Keratinocyte (primary cell): ENCODE measurements around the gene RAI1. TPM values are rescaled to one million over a fixed set of nuclear protein-coding genes. Genes with fewer than 3 reads are reported as not detected.

Experiments
- DNase-seq: peaks from one replicate; pipeline ENCODE4 v3.0.0-alpha.2; 2011; ENCODE audit warnings: low read depth, missing footprints, low spot score
- FAIRE-seq: peaks from 2 replicates; lab custom pipeline; 2011; peaks lifted over from hg19 to GRCh38; lab: Jason Lieb, UNC
- H2AFZ ChIP-seq: 2 replicates; pipeline ENCODE4 v1.6.0; 2012; ENCODE audit warnings: low read length, control low read depth, inconsistent platforms; ENCODE audit not compliant: control insufficient read depth
- H3K27ac ChIP-seq: 2 replicates; pipeline ENCODE4 v1.5.1; 2011; ENCODE audit warnings: low read length; ENCODE audit not compliant: control insufficient read depth, insufficient read depth
- H3K27me3 ChIP-seq: 3 replicates; pipeline ENCODE4 v1.6.0; 2011; ENCODE audit warnings: low read length; ENCODE audit not compliant: control insufficient read depth, insufficient read depth; ENCODE audit errors: extremely low read depth
- H3K36me3 ChIP-seq, 2 experiments: 2 replicates in 1 of 2; 3 replicates in 1 of 2; pipeline ENCODE4 v1.5.1; 2011; ENCODE audit warnings: low read length in 2 of 2, mild to moderate bottlenecking in 1 of 2; ENCODE audit not compliant: control insufficient read depth in 2 of 2, insufficient read depth in 2 of 2; ENCODE audit errors: extremely low read depth in 1 of 2
- H3K4me1 ChIP-seq: 3 replicates; pipeline ENCODE4 v1.5.1; 2011; ENCODE audit warnings: low read length; ENCODE audit not compliant: control insufficient read depth, insufficient read depth; ENCODE audit errors: extremely low read depth
- H3K4me2 ChIP-seq: 3 replicates; pipeline ENCODE4 v1.6.0; 2011; ENCODE audit warnings: low read depth, low read length; ENCODE audit not compliant: control insufficient read depth, insufficient read depth; ENCODE audit errors: extremely low read depth
- H3K4me3 ChIP-seq, 3 experiments: fragments of 200-600 bp in 1 of 3; sonication (generic) in 1 of 3; 2 replicates in 2 of 3; 3 replicates in 1 of 3; pipeline ENCODE4 v1.5.1; 2011 to 2016; ENCODE audit warnings: low read length in 3 of 3, mild to moderate bottlenecking in 3 of 3, control low read depth in 2 of 3, inconsistent platforms in 1 of 3, low read depth in 1 of 3, mixed read lengths in 1 of 3, mixed run types in 1 of 3, moderate library complexity in 1 of 3; ENCODE audit not compliant: control insufficient read depth in 2 of 3, insufficient read depth in 2 of 3; ENCODE audit errors: extremely low read depth in 1 of 3
- H3K79me2 ChIP-seq: 2 replicates; pipeline ENCODE4 v1.6.0; 2012; ENCODE audit warnings: low read length; ENCODE audit not compliant: control insufficient read depth, insufficient read depth
- H3K9ac ChIP-seq: 3 replicates; pipeline ENCODE4 v1.6.0; 2011; ENCODE audit warnings: low read length; ENCODE audit not compliant: control insufficient read depth, insufficient read depth; ENCODE audit errors: extremely low read depth
- H3K9me1 ChIP-seq: 3 replicates; pipeline ENCODE4 v1.6.0; 2011; ENCODE audit warnings: low read length; ENCODE audit not compliant: control insufficient read depth, insufficient read depth; ENCODE audit errors: extremely low read depth
- H3K9me3 ChIP-seq: 2 replicates; pipeline ENCODE4 v1.5.1; 2012; ENCODE audit warnings: low read depth, low read length; ENCODE audit not compliant: control insufficient read depth
- H4K20me1 ChIP-seq: 3 replicates; pipeline ENCODE4 v1.6.0; 2011; ENCODE audit warnings: low read length; ENCODE audit not compliant: control insufficient read depth, insufficient read depth; ENCODE audit errors: extremely low read depth
- CTCF ChIP-seq, 3 experiments: IDR thresholded peaks in 1 of 3; conservative IDR thresholded peaks in 1 of 3; optimal IDR thresholded peaks in 1 of 3; 2 replicates in 2 of 3; 3 replicates in 1 of 3; pipeline versions ENCODE3 to v1.5.1; 2011; ENCODE audit warnings: low read length in 3 of 3, mild to moderate bottlenecking in 3 of 3, moderate library complexity in 2 of 3, control low read depth in 1 of 3, inconsistent platforms in 1 of 3; ENCODE audit not compliant: insufficient read depth in 2 of 3; ENCODE audit errors: extremely low read depth in 1 of 3
- EZH2 ChIP-seq: IDR thresholded peaks from one replicate; pipeline ENCODE4 v1.6.1; 2012; ENCODE audit warnings: inconsistent platforms, mild to moderate bottlenecking, low read length, moderate library complexity
- dilution Hi-C: fragments of 300-500 bp; cut with MboI; formaldehyde crosslinking; loops from one replicate; pipeline ENCODE4 v1.7.0; 2020; ENCODE audit warnings: low sequenced_read_pairs; ENCODE audit not compliant: extremely low pct_ligation_motif_present
- polyA plus RNA-seq, 5 experiments: library from polyadenylated mRNA; depleted of rRNA in 3 of 5; stranded (reverse) in 3 of 5; stranded (forward) in 1 of 5; unstranded in 1 of 5; fragments of >200 nt; gene quantifications; 1 replicate in 1 of 5; 2 replicates in 3 of 5; 3 replicates in 1 of 5; pipeline versions ENCODE4 v1.2.1 to v1.2.3, GENCODE V29; 2011 to 2012; ENCODE audit warnings: missing spikeins in 2 of 5, low read depth in 1 of 5, low replicate concordance in 1 of 5

Gene RAI1
- polyA plus RNA-seq, 1 donor (not counting 4 experiments of a cell fraction or from before 2014, with no cell fraction given): 2.6 TPM

GRCh38 chr17:17776889-17777288 lies 95.6 kb downstream of the RAI1 start:
- dilution Hi-C loops: no loop called here
- Histone ChIP-seq H3K36me3 (peaks cover 0 to 4% of the 10 kb centered on the region in 2 experiments), H3K27ac (no peak overlapping the region), H3K79me2 (peaks cover 32% of the 10 kb centered on the region), H3K4me2 (no peak overlapping the region), H3K27me3 (no peaks in the 10 kb centered on the region), H3K9ac (no peak overlapping the region), H3K9me3 (no peaks in the 10 kb centered on the region), H4K20me1 (no peaks in the 10 kb centered on the region), H3K9me1 (no peaks in the 10 kb centered on the region), H3K4me1 (peaks cover 33% of the 10 kb centered on the region), H2AFZ (no peak overlapping the region), H3K4me3 (no peak overlapping the region)
- TF ChIP-seq EZH2 (no peak), CTCF (optimal IDR thresholded peaks at IDR 0.05 in 1 of 3, IDR thresholded peaks at IDR 0.05 in 1 of 3, conservative IDR thresholded peaks at IDR 0.05 in 1 of 3; ENCODE audit: extremely low read depth in 1 of 3, insufficient read depth in 2 of 3, low read length in 3 of 3) (no peak)
- FAIRE-seq (no peak), DNase-seq (no peak)

GRCh38 chr17:17778308-17779014 lies 97.2 kb downstream of the RAI1 start:
- no peak overlapping the region for H3K4me3 ChIP-seq
- peaks cover 24% of the 10 kb centered on the region for H3K79me2 ChIP-seq
- no peak overlapping the region for H2AFZ ChIP-seq
- H3K9me3 ChIP-seq: no peaks in the 10 kb centered on the region
- no peaks in the 10 kb centered on the region for H3K27me3 ChIP-seq
- dilution Hi-C loops: no loop called here
- TF ChIP-seq EZH2: no peak
- no peak overlapping the region for H3K4me2 ChIP-seq
- H3K36me3 ChIP-seq: peaks cover 0 to 4% of the 10 kb centered on the region in 2 experiments
- no peak for DNase-seq
- no peak overlapping the region for H3K9ac ChIP-seq
- no peak overlapping the region for H3K27ac ChIP-seq
- peaks cover 33% of the 10 kb centered on the region for H3K4me1 ChIP-seq
- no peaks in the 10 kb centered on the region for H4K20me1 ChIP-seq
- H3K9me1 ChIP-seq: no peaks in the 10 kb centered on the region
- FAIRE-seq: no peak
